SK-N-SH (cell line): ENCODE data around the gene SH3PXD2B. TPM values are rescaled to one million over a fixed set of nuclear protein-coding genes. Genes with fewer than 3 reads are reported as not detected.

Experiments
- CTCF ChIA-PET: fragments of 300-600, 350-600 bp; formaldehyde crosslinking; extraction: SDS; loops from one replicate; lab custom pipeline; 2021; lab: Yijun Ruan, JAX
- POLR2A ChIA-PET: fragments of 350-600 bp; sonication (Branson Sonifier 250); formaldehyde crosslinking; extraction: SDS; loops from one replicate; lab custom pipeline; 2020; ENCODE audit warnings: antibody characterized with exemption, inconsistent platforms; lab: Yijun Ruan, JAX
- DNase-seq: peaks from one replicate; pipeline ENCODE4 v3.0.0; 2012
- H2AFZ ChIP-seq: fragments of 200-600 bp; sonication (generic); 2 replicates; pipeline ENCODE4 v1.8.1; 2016; ENCODE audit warnings: antibody characterized with exemption, mild to moderate bottlenecking, low read depth
- H3F3A ChIP-seq: fragments of 200-600 bp; sonication (generic); replicated peaks from 2 replicates; pipeline ENCODE3; 2016; ENCODE audit warnings: antibody characterized with exemption, mild to moderate bottlenecking; ENCODE audit not compliant: insufficient read depth
- H3K27ac ChIP-seq, 2 experiments: fragments of 200-500 bp in 1 of 2; fragments of 200-600 bp in 1 of 2; sonication (Bioruptor generic) in 1 of 2; sonication (generic), shearing (Covaris generic) in 1 of 2; 2 replicates each; pipeline versions ENCODE4 v1.5.1 to v1.6.1; 2014 to 2016; ENCODE audit warnings: low read depth in 2 of 2, inconsistent platforms in 1 of 2, low read length in 1 of 2, mild to moderate bottlenecking in 1 of 2, mixed read lengths in 1 of 2
- H3K27me3 ChIP-seq: fragments of 200-600 bp; sonication (generic), shearing (Covaris generic); 2 replicates; pipeline ENCODE4 v1.6.1; 2016; ENCODE audit warnings: mixed run types; ENCODE audit not compliant: insufficient read depth
- H3K36me3 ChIP-seq, 2 experiments: fragments of 200-500 bp in 1 of 2; fragments of 200-600 bp in 1 of 2; sonication (Bioruptor generic) in 1 of 2; sonication (generic) in 1 of 2; replicated peaks in 1 of 2; 2 replicates each; pipeline versions ENCODE3 to v1.5.1; 2014 to 2016; ENCODE audit warnings: low read length in 1 of 2, mild to moderate bottlenecking in 1 of 2; ENCODE audit not compliant: insufficient read depth in 2 of 2, control insufficient read depth in 1 of 2
- H3K4me1 ChIP-seq, 2 experiments: fragments of 200-500 bp in 1 of 2; fragments of 200-600 bp in 1 of 2; sonication (Bioruptor generic) in 1 of 2; sonication (generic), shearing (Covaris generic) in 1 of 2; 2 replicates each; pipeline versions ENCODE4 v1.5.1 to v1.6.1; 2014 to 2016; ENCODE audit warnings: low read depth in 1 of 2, low read length in 1 of 2, mixed run types in 1 of 2; ENCODE audit not compliant: insufficient read depth in 2 of 2, control insufficient read depth in 1 of 2
- H3K4me2 ChIP-seq: fragments of 200-600 bp; sonication (generic), shearing (Covaris generic); 2 replicates; pipeline ENCODE4 v1.6.1; 2017; ENCODE audit warnings: mixed run types
- H3K4me3 ChIP-seq, 2 experiments: fragments of 200-500 bp in 1 of 2; fragments of 200-600 bp in 1 of 2; sonication (Bioruptor generic) in 1 of 2; sonication (generic), shearing (Covaris generic) in 1 of 2; 2 replicates each; pipeline versions ENCODE4 v1.5.1 to v1.8.1; 2014 to 2016; ENCODE audit warnings: low read depth in 2 of 2, inconsistent platforms in 1 of 2, low read length in 1 of 2, mild to moderate bottlenecking in 1 of 2, mixed read lengths in 1 of 2, moderate library complexity in 1 of 2
- H3K79me2 ChIP-seq: fragments of 200-600 bp; sonication (generic); 2 replicates; pipeline ENCODE4 v1.8.1; 2017; ENCODE audit warnings: mild to moderate bottlenecking; ENCODE audit not compliant: insufficient read depth
- H3K9ac ChIP-seq: fragments of 200-600 bp; sonication (generic); 2 replicates; pipeline ENCODE4 v1.6.1; 2017; ENCODE audit warnings: mixed run types
- H3K9me2 ChIP-seq: fragments of 200-600 bp; sonication (generic); 2 replicates; pipeline ENCODE4 v1.6.1; 2017; ENCODE audit warnings: mixed run types
- H3K9me3 ChIP-seq: fragments of 200-600 bp; sonication (generic); 2 replicates; pipeline ENCODE4 v1.6.1; 2017; ENCODE audit warnings: mixed run types, mild to moderate bottlenecking, moderate library complexity
- H4K20me1 ChIP-seq: fragments of 200-600 bp; sonication (generic); 2 replicates; pipeline ENCODE4 v1.6.1; 2017; ENCODE audit warnings: mild to moderate bottlenecking, mixed run types; ENCODE audit not compliant: insufficient read depth
- ELF1 ChIP-seq: IDR thresholded peaks from 2 replicates; pipeline ENCODE4 v1.4.0; 2012
- EP300 ChIP-seq, 2 experiments: IDR thresholded peaks; 2 replicates each; pipeline versions ENCODE4 v1.4.0 to v1.6.1; 2012; ENCODE audit warnings: borderline replicate concordance in 1 of 2, low read depth in 1 of 2, low read length in 1 of 2
- FOXM1 ChIP-seq: IDR thresholded peaks from 2 replicates; pipeline ENCODE4 v1.4.0; 2012; ENCODE audit warnings: low read depth, mild to moderate bottlenecking
- GABPA ChIP-seq: IDR thresholded peaks from 2 replicates; pipeline ENCODE4 v1.4.0; 2012; ENCODE audit warnings: low read depth, mild to moderate bottlenecking
- MEF2A ChIP-seq: IDR thresholded peaks from 2 replicates; pipeline ENCODE4 v1.4.0; 2012; ENCODE audit warnings: low read depth, borderline replicate concordance
- RAD21 ChIP-seq: IDR thresholded peaks from 2 replicates; pipeline ENCODE4 v1.6.1; 2012; ENCODE audit warnings: mild to moderate bottlenecking, low read length
- RCOR1 ChIP-seq: fragments of 150-350 bp; IDR thresholded peaks from 2 replicates; pipeline ENCODE4 v1.6.1; 2017; ENCODE audit warnings: antibody characterized with exemption, low read length
- RFX5 ChIP-seq: IDR thresholded peaks from 2 replicates; pipeline ENCODE4 v1.6.1; 2012; ENCODE audit warnings: mild to moderate bottlenecking, improper control_type of control experiment, low read length
- SIN3A ChIP-seq: IDR thresholded peaks from 2 replicates; pipeline ENCODE4 v1.6.1; 2012; ENCODE audit warnings: low read depth, mild to moderate bottlenecking, low read length, moderate library complexity, borderline replicate concordance
- TAF1 ChIP-seq: IDR thresholded peaks from 2 replicates; pipeline ENCODE4 v1.6.1; 2012; ENCODE audit warnings: low read depth, mild to moderate bottlenecking, low read length, moderate library complexity, borderline replicate concordance
- TCF12 ChIP-seq: IDR thresholded peaks from 2 replicates; pipeline ENCODE4 v1.4.0; 2012
- YY1 ChIP-seq: IDR thresholded peaks from 2 replicates; pipeline ENCODE4 v1.4.0; 2012; ENCODE audit warnings: low read depth, mild to moderate bottlenecking
- WGBS: methylation state at CpG from one replicate; pipeline ENCODE4 v1.1.6; 2017; ENCODE audit warnings: low lambda C conversion rate; 5-methylcytosine and 5-hydroxymethylcytosine counted together
- polyA plus RNA-seq, 3 experiments: library from polyadenylated mRNA; depleted of rRNA; stranded (reverse); fragments of >200 nt; gene quantifications; 2 replicates each; pipeline ENCODE4 v1.2.3, GENCODE V29; 2012
- TF ChIP-seq, protein P1 (sequence below): IDR thresholded peaks from 2 replicates; pipeline ENCODE4 v1.4.0; 2012; ENCODE audit warnings: low read depth, borderline replicate concordance
- TF ChIP-seq, protein P2 (sequence below): IDR thresholded peaks from 2 replicates; pipeline ENCODE4 v1.4.0; 2012; ENCODE audit warnings: low read depth, borderline replicate concordance
- TF ChIP-seq, protein P3 (sequence below): fragments of 150-350 bp; IDR thresholded peaks from 2 replicates; pipeline ENCODE4 v1.6.1; 2016; ENCODE audit warnings: mild to moderate bottlenecking, low read depth, low read length
- TF ChIP-seq, protein P4 (sequence below): IDR thresholded peaks from 2 replicates; pipeline ENCODE4; 2012
- TF ChIP-seq, protein P5 (sequence below): fragments of 150-350 bp; IDR thresholded peaks from 2 replicates; pipeline ENCODE4 v1.6.1; 2017; ENCODE audit warnings: antibody characterized with exemption, low read length, low read depth, borderline replicate concordance

Gene SH3PXD2B
- polyA plus RNA-seq, 1 of the 3 experiments (the other 2 are of a cell fraction), result 15.0 TPM

DNA sequence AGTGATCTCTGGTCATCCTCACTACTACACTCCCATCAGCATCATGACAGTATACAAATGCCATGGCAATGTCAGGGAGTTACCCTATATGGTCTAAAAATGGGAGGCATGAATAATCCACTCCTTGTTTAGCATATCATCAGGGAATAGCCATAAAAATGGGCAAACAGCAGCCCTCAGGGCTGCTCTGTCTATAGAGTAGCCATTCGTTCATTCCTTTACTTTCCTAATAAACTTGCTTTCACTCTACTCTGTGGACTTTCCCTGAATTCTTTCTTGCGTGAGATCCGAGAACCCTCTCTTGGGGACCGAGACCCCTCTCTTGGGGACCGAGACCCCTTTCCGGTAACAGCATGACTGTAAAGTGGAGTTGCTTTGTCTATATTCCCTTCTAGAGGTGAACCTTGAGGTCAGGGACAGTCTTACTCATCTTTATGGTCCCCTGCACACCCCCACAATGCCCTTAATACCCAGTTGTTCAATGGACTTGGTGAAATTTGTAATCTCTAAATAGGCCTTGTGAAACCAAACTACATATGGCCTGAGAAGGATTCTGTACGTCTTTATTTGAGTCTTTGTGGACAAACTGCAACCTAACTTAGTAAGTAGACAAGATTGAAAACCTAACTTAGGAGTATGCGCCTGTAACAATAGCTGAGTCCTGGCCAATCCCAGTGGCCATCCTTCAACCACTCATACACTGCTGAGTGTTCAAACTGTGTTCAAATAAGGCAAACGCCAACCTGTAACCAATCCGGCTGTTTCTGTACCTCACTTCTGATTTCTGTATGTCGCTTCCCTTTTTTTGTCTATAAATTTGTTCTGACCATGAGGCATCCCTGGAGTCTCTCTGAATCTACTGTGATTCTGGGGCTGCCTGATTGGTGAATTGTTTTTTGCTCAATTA is 138.5 kb downstream of the SH3PXD2B start:
- Histone ChIP-seq H3F3A (peaks cover 15% of the 10 kb centered on the region), H3K36me3 (no peaks in the 10 kb centered on the region), H3K4me3 (no peak overlapping the region), H4K20me1 (no peaks in the 10 kb centered on the region)
- no peak for DNase-seq
- no peak for TF ChIP-seq FOXM1
- TF ChIP-seq, protein P1, sequence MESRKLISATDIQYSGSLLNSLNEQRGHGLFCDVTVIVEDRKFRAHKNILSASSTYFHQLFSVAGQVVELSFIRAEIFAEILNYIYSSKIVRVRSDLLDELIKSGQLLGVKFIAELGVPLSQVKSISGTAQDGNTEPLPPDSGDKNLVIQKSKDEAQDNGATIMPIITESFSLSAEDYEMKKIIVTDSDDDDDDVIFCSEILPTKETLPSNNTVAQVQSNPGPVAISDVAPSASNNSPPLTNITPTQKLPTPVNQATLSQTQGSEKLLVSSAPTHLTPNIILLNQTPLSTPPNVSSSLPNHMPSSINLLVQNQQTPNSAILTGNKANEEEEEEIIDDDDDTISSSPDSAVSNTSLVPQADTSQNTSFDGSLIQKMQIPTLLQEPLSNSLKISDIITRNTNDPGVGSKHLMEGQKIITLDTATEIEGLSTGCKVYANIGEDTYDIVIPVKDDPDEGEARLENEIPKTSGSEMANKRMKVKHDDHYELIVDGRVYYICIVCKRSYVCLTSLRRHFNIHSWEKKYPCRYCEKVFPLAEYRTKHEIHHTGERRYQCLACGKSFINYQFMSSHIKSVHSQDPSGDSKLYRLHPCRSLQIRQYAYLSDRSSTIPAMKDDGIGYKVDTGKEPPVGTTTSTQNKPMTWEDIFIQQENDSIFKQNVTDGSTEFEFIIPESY, result no peak
- TF ChIP-seq YY1, result no peak
- TF ChIP-seq GABPA, result no peak
- TF ChIP-seq, protein P2, sequence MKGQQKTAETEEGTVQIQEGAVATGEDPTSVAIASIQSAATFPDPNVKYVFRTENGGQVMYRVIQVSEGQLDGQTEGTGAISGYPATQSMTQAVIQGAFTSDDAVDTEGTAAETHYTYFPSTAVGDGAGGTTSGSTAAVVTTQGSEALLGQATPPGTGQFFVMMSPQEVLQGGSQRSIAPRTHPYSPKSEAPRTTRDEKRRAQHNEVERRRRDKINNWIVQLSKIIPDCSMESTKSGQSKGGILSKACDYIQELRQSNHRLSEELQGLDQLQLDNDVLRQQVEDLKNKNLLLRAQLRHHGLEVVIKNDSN, result no peak
- TF ChIP-seq, protein P3, sequence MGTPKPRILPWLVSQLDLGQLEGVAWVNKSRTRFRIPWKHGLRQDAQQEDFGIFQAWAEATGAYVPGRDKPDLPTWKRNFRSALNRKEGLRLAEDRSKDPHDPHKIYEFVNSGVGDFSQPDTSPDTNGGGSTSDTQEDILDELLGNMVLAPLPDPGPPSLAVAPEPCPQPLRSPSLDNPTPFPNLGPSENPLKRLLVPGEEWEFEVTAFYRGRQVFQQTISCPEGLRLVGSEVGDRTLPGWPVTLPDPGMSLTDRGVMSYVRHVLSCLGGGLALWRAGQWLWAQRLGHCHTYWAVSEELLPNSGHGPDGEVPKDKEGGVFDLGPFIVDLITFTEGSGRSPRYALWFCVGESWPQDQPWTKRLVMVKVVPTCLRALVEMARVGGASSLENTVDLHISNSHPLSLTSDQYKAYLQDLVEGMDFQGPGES, result no peak
- TF ChIP-seq RFX5, result no peak
- TF ChIP-seq, protein P4, sequence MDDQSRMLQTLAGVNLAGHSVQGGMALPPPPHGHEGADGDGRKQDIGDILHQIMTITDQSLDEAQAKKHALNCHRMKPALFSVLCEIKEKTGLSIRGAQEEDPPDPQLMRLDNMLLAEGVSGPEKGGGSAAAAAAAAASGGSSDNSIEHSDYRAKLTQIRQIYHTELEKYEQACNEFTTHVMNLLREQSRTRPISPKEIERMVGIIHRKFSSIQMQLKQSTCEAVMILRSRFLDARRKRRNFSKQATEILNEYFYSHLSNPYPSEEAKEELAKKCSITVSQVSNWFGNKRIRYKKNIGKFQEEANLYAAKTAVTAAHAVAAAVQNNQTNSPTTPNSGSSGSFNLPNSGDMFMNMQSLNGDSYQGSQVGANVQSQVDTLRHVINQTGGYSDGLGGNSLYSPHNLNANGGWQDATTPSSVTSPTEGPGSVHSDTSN, result no peak
- TF ChIP-seq ELF1, result no peak
- TF ChIP-seq MEF2A, result no peak
- TF ChIP-seq TAF1, result no peak
- TF ChIP-seq, protein P5, sequence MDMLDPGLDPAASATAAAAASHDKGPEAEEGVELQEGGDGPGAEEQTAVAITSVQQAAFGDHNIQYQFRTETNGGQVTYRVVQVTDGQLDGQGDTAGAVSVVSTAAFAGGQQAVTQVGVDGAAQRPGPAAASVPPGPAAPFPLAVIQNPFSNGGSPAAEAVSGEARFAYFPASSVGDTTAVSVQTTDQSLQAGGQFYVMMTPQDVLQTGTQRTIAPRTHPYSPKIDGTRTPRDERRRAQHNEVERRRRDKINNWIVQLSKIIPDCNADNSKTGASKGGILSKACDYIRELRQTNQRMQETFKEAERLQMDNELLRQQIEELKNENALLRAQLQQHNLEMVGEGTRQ, result no peak
- TF ChIP-seq SIN3A, result no peak
- TF ChIP-seq EP300 (IDR thresholded peaks at IDR 0.05; ENCODE audit: borderline replicate concordance in 1 of 2, low read depth in 1 of 2, low read length in 1 of 2), result no peak
- TF ChIP-seq TCF12, result no peak
- TF ChIP-seq RCOR1, result no peak
- TF ChIP-seq RAD21, result no peak
- TF ChIP-seq, all 33 proteins: peak for 0
- Histone ChIP-seq H3K27ac (no peak overlapping the region), H3K9ac (no peak overlapping the region), H3K4me1 (no peaks in the 10 kb centered on the region), H3K9me3 (no peaks in the 10 kb centered on the region), H3K27me3 (no peaks in the 10 kb centered on the region), H3K4me2 (no peak overlapping the region), H2AFZ (no peak overlapping the region), H3K79me2 (no peaks in the 10 kb centered on the region), H3K9me2 (no peaks in the 10 kb centered on the region)
- CTCF ChIA-PET, result interaction anchor here (1.5 kb wide), 1 partner anchor 210 kb away, joined by 4 read pairs; no protein-coding TSS in a partner anchor
- WGBS, result 94% methylated on average over 11 of the region's 11 CpGs
- POLR2A ChIA-PET, result no interaction called here
